ENCODE data around the gene FLNA. TPM values are rescaled to one million over a fixed set of nuclear protein-coding genes. Genes with fewer than 3 reads are reported as not detected.

FLNA gene
- total and polyA plus RNA-seq, 2 of the 13 experiments (the other 11 are each of a cell fraction or from before 2014, with no cell fraction given) = 83.4 to 174 TPM

DNA sequence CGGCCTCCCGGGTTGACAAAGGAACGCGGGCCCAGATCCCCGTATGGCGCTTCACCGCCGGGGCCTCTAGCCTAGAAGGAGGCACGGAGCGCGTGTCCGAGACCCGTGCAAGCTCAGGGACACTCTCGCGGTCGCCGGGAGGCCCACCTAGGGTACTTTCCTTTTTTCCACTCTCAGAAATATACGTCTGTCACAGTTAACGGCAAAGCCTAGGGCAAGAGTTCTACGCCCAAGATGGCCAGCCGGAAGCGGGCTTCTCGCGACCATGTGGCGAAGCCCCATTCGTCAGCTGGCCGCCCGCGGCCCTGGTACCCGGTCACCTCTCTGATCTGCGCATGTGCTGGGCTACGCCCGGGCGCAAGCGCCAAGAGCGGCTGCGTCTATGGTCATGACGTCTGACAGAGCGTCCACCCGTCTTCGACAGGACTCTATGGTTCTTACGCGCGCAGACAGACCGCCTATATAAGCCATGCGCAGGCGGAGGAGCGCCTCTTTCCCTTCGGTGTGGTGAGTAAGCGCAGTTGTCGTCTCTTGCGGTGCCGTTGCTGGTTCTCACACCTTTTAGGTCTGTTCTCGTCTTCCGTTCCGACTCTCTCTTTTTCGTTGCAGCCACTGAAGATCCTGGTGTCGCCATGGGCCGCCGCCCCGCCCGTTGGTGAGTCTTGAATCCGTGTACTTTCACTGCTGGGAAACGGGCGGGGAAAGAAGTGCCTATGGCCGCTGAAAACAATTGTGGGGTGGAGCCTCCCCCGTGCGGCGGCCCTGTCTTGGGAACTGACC lies 23.6 kb upstream of the FLNA start, which contains the start of gene RPL10 (continued):
- 0 out of 2 replicates have a peak, but pooled peaks have one; percentile 46 for TF ChIP-seq HOXA9 (CRISPR knock-in tag; IDR thresholded peaks at IDR 0.05; ENCODE audit: borderline replicate concordance)
- TF ChIP-seq IRF2 (CRISPR knock-in tag; IDR thresholded peaks at IDR 0.05) = peak; percentile 85; the same call in 1 of the 2 replicates
- TF ChIP-seq ZBTB3 (CRISPR knock-in tag; IDR thresholded peaks at IDR 0.05; ENCODE audit: borderline replicate concordance, low read depth) = no peak
- TF ChIP-seq ZNF558 (CRISPR knock-in tag; IDR thresholded peaks at IDR 0.05; ENCODE audit: borderline replicate concordance) = no peak
- TF ChIP-seq RBFOX2 (IDR thresholded peaks at IDR 0.05; ENCODE audit: low read depth, low read length) = peak; percentile 84
- TF ChIP-seq ZBTB34 (CRISPR knock-in tag; IDR thresholded peaks at IDR 0.05) = no peak
- TF ChIP-seq, protein P1, sequence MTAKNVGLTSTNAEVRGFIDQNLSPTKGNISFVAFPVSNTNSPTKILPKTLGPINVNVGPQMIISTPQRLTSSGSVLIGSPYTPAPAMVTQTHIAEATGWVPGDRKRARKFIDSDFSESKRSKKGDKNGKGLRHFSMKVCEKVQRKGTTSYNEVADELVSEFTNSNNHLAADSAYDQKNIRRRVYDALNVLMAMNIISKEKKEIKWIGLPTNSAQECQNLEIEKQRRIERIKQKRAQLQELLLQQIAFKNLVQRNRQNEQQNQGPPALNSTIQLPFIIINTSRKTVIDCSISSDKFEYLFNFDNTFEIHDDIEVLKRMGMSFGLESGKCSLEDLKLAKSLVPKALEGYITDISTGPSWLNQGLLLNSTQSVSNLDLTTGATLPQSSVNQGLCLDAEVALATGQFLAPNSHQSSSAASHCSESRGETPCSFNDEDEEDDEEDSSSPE (CRISPR knock-in tag; IDR thresholded peaks at IDR 0.05) = peak; percentile 53
- TF ChIP-seq ETS1 (CRISPR knock-in tag; IDR thresholded peaks at IDR 0.05) = no peak
- no peak for TF ChIP-seq EHMT2 (IDR thresholded peaks at IDR 0.05; ENCODE audit: borderline replicate concordance, low read depth, low read length)
- TF ChIP-seq ZFP62 (CRISPR knock-in tag; IDR thresholded peaks at IDR 0.05) = no peak
- TF ChIP-seq, protein P2, sequence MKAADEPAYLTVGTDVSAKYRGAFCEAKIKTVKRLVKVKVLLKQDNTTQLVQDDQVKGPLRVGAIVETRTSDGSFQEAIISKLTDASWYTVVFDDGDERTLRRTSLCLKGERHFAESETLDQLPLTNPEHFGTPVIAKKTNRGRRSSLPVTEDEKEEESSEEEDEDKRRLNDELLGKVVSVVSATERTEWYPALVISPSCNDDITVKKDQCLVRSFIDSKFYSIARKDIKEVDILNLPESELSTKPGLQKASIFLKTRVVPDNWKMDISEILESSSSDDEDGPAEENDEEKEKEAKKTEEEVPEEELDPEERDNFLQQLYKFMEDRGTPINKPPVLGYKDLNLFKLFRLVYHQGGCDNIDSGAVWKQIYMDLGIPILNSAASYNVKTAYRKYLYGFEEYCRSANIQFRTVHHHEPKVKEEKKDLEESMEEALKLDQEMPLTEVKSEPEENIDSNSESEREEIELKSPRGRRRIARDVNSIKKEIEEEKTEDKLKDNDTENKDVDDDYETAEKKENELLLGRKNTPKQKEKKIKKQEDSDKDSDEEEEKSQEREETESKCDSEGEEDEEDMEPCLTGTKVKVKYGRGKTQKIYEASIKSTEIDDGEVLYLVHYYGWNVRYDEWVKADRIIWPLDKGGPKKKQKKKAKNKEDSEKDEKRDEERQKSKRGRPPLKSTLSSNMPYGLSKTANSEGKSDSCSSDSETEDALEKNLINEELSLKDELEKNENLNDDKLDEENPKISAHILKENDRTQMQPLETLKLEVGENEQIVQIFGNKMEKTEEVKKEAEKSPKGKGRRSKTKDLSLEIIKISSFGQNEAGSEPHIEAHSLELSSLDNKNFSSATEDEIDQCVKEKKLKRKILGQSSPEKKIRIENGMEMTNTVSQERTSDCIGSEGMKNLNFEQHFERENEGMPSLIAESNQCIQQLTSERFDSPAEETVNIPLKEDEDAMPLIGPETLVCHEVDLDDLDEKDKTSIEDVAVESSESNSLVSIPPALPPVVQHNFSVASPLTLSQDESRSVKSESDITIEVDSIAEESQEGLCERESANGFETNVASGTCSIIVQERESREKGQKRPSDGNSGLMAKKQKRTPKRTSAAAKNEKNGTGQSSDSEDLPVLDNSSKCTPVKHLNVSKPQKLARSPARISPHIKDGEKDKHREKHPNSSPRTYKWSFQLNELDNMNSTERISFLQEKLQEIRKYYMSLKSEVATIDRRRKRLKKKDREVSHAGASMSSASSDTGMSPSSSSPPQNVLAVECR (CRISPR knock-in tag; IDR thresholded peaks at IDR 0.05; ENCODE audit: borderline replicate concordance) = no peak; the same call in 1 of the 2 replicates
- 0 out of 2 replicates have a peak, but pooled peaks have one; percentile 5 for TF ChIP-seq MED1 (CRISPR knock-in tag; IDR thresholded peaks at IDR 0.05)
- TF ChIP-seq ZNF260 (CRISPR knock-in tag; IDR thresholded peaks at IDR 0.05; ENCODE audit: borderline replicate concordance, low read depth) = no peak
- TF ChIP-seq POLR2AphosphoS2 (IDR thresholded peaks at IDR 0.05; ENCODE audit: low read depth, low read length) = peak; percentile 89; the same call in 1 of the 2 replicates
- TF ChIP-seq IKZF4 (CRISPR knock-in tag; IDR thresholded peaks at IDR 0.05; ENCODE audit: borderline replicate concordance, low read depth, not compliant biosample characterization) = no peak
- TF ChIP-seq HMG20A (CRISPR knock-in tag; IDR thresholded peaks at IDR 0.05; ENCODE audit: borderline replicate concordance) = no peak
- peak; percentile 29; the same call in 1 of the 2 replicates for TF ChIP-seq MEIS2 (CRISPR knock-in tag; IDR thresholded peaks at IDR 0.05)
- peak; percentile 98 for TF ChIP-seq POLR2AphosphoS5 (IDR thresholded peaks at IDR 0.05; ENCODE audit: low read depth, low read length)
- TF ChIP-seq ZFY (CRISPR knock-in tag; IDR thresholded peaks at IDR 0.05) = peak; percentile 72
- TF ChIP-seq MYNN (CRISPR knock-in tag; IDR thresholded peaks at IDR 0.05; ENCODE audit: low read depth) = no peak
- no peak for TF ChIP-seq ZNF432 (CRISPR knock-in tag; IDR thresholded peaks at IDR 0.05; ENCODE audit: borderline replicate concordance)
- no peak for TF ChIP-seq ZSCAN12 (CRISPR knock-in tag; IDR thresholded peaks at IDR 0.05)

All from HepG2 (cell line).